Heart right ventricle (tissue), 16 donors: Measurements from ENCODE around the gene ERVH48-1. TPM values are rescaled to one million over a fixed set of nuclear protein-coding genes. Genes with fewer than 3 reads are reported as not detected.

Experiments
- ATAC-seq, 8 donors: fragments of 200-7000 bp; cut with Tn5 transposase; one replicate each; pipeline ENCODE4 v1.9.1; 2020; ENCODE audit warnings: mild to moderate bottlenecking in 8 of 8, moderate library complexity in 8 of 8, moderate number of reproducible peaks in 1 of 8
- DNase-seq, 2 donors: peaks; one replicate each; pipeline ENCODE4 v3.0.0-alpha.2; 2020
- H3K27ac ChIP-seq, 10 donors: fragments of 200-600 bp; sonication (generic) in 2 of 10; one replicate each; pipeline versions ENCODE4 v1.5.0 to v1.8.0; 2020 to 2022; ENCODE audit warnings: mild to moderate bottlenecking in 3 of 10
- H3K27me3 ChIP-seq, 7 donors: fragments of 200-600 bp; one replicate each; pipeline ENCODE4 v1.8.0; 2021 to 2022; ENCODE audit warnings: mild to moderate bottlenecking in 2 of 7
- H3K36me3 ChIP-seq, 9 donors: fragments of 200-600 bp; sonication (generic) in 1 of 9; one replicate each; pipeline versions ENCODE4 v1.5.0 to v1.8.0; 2020 to 2022; ENCODE audit warnings: mild to moderate bottlenecking in 2 of 9
- H3K4me1 ChIP-seq, 9 donors: fragments of 200-600 bp; sonication (generic) in 1 of 9; one replicate each; pipeline versions ENCODE4 v1.5.0 to v1.8.0; 2020 to 2022; ENCODE audit warnings: mild to moderate bottlenecking in 4 of 9
- H3K4me3 ChIP-seq, 10 donors: fragments of 200-600 bp; sonication (generic) in 2 of 10; one replicate each; pipeline versions ENCODE4 v1.5.0 to v1.8.0; 2020 to 2022; ENCODE audit warnings: mild to moderate bottlenecking in 7 of 10, moderate library complexity in 2 of 10
- H3K9me3 ChIP-seq, 11 donors: fragments of 200-600 bp in 10 of 11; sonication (generic) in 2 of 11; one replicate each; pipeline versions ENCODE4 v1.5.0 to v1.8.0; 2013 to 2022; ENCODE audit warnings: mild to moderate bottlenecking in 2 of 11, control low read depth in 1 of 11, moderate library complexity in 1 of 11
- WGBS, 2 donors: extraction: QIAGEN DNeasy Blood & Tissue Kit; methylation state at CpG; one replicate each; pipeline ENCODE4 v1.1.7; 2013; ENCODE audit warnings: inconsistent platforms in 1 of 2; 5-methylcytosine and 5-hydroxymethylcytosine counted together
- intact Hi-C, 10 donors: fragments of 100-400 bp; cut with DNase I; formaldehyde crosslinking; loops; one replicate each; pipeline versions ENCODE4 v1.11.1 to v1.14.2; 2022
- polyA plus RNA-seq, 2 donors: library from polyadenylated mRNA; stranded (reverse); fragments of 200-250 nt; gene quantifications; one replicate each; pipeline ENCODE4 v1.2.3, GENCODE V29; 2013
- total RNA-seq, 10 donors: library from RNA; stranded (reverse); fragmentation: NEBNext Ultra II Directional in 3 of 10; extraction: Animal tissue kit (Norgen Biotek cat#: 25700) in 3 of 10; gene quantifications; one replicate each; pipeline versions ENCODE4 v1.2.1 to v1.2.4, GENCODE V29; 2021 to 2023
- TF ChIP-seq, protein P1 (sequence below), 9 donors: fragments of 200-600 bp; sonication (generic) in 2 of 9; IDR thresholded peaks; one replicate each; pipeline versions ENCODE4 v1.5.0 to v1.8.0; 2021 to 2022; ENCODE audit warnings: antibody characterized with exemption in 9 of 9, mild to moderate bottlenecking in 5 of 9, moderate library complexity in 1 of 9
- donor health status: Arrhythmogenic right ventricular cardiomyopathy.
- donor health status: ischemic (EF 13 %, LVEDD 7.1; RV severe dilation, severe dysfunction).
- donor health status: healthy with polysubstance abuse.
- donor health status: DM: no; HTN: yes; CAD: no.
- donor health status: DM: no; HTN: no; CAD: no.
- donor health status: ischemic (EF 25% LVEDD 6.9; RV normal size, moderate dysfunction).
- donor health status: ischemic (EF 25% LVEDD 5.7; RV mildly dilated, moderate dysfunction).
- donor health status: healthy.
- donor health status: DM: yes; HTN: yes; CAD: no.
- donor health status: Ischemic cardiomyopathy.
- donor health status: ischemic (EF 35%, LVEDD 5.7; RV mildly dilated, moderate dysfunction).
- donor health status: nonischemic (EF 11% LVEDD 7.7; RV severe dilation, severe dysfunction).
- donor health status: DM: yes; HTN: yes; CAD: no.
- donor health status: PGD.
- donor health status: ischemic (EF 29% LVEDD 5.4; RV normal size, mild dysfunction).
- donor health status: nonischemic (EF 23%, LVEDD 6.1; RV moderate dilation, normal function).

Gene ERVH48-1
- total and polyA plus RNA-seq, 12 donors = 0.03 to 0.09 TPM; not detected in 10

DNA sequence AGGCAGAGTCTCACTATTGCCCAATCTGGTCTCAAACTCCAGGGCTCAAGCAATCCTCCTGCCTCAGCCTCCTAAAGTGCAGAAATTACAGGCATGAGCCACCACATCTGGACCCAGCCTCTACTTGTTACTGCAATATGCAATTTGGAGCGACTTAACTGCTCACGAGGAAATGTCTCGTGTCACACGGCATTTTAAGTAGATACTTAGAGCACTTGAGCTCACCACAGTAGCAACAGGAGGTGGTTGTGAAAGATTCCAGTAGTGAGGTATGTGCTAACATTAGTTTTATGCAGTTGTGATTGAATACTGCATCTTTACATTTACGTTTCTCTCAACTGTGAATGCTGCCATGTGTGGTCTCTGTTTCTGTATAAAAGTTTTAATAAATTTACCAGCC lies 38.1 kb downstream of the ERVH48-1 start:
- H3K4me1 ChIP-seq = peaks cover 0 to 3% (median 3%) of the 10 kb centered on the region in 9 donors
- ATAC-seq = peak in 2 of 8 donors; percentile 18 to 61
- 57 to 68% methylated on average over 5 of the region's 5 CpGs for WGBS, 2 donors
- intact Hi-C loops = no loop called here
- no peak overlapping the region for H3K27ac ChIP-seq
- TF ChIP-seq, protein P1, sequence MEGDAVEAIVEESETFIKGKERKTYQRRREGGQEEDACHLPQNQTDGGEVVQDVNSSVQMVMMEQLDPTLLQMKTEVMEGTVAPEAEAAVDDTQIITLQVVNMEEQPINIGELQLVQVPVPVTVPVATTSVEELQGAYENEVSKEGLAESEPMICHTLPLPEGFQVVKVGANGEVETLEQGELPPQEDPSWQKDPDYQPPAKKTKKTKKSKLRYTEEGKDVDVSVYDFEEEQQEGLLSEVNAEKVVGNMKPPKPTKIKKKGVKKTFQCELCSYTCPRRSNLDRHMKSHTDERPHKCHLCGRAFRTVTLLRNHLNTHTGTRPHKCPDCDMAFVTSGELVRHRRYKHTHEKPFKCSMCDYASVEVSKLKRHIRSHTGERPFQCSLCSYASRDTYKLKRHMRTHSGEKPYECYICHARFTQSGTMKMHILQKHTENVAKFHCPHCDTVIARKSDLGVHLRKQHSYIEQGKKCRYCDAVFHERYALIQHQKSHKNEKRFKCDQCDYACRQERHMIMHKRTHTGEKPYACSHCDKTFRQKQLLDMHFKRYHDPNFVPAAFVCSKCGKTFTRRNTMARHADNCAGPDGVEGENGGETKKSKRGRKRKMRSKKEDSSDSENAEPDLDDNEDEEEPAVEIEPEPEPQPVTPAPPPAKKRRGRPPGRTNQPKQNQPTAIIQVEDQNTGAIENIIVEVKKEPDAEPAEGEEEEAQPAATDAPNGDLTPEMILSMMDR (IDR thresholded peaks at IDR 0.05) = no peak
- H3K27me3 ChIP-seq = no peaks in the 10 kb centered on the region
- H3K9me3 ChIP-seq = no peaks in the 10 kb centered on the region
- DNase-seq = no peak
- no peaks in the 10 kb centered on the region for H3K36me3 ChIP-seq
- H3K4me3 ChIP-seq = no peak overlapping the region

DNA sequence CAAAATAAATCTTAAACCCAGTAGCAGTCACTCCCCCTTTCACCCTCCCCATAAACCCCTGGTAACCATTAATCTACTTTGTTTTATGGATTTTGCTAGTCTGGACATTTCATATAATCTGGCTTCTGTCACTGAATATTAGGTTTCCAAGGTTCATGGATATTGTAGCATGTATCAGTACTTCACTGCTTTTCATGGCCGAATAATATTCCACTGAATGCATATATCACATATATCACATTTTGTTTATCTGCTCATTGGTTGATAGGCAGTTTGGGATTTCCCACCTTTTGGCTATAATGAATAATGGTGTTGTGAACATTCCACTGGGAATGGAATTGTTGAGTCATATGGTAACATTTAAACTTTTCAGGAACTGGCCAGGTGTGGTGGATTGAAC lies 41.5 kb downstream of the ERVH48-1 start:
- H3K27me3 ChIP-seq = no peaks in the 10 kb centered on the region
- H3K4me3 ChIP-seq = no peak overlapping the region
- ATAC-seq (no peak), DNase-seq (no peak)
- 98 to 100% methylated on average over 1 of the region's 1 CpG for WGBS, 2 donors
- H3K36me3 ChIP-seq = no peaks in the 10 kb centered on the region
- no peaks in the 10 kb centered on the region for H3K9me3 ChIP-seq
- TF ChIP-seq, protein P1 (IDR thresholded peaks at IDR 0.05) = no peak
- intact Hi-C loops = no loop called here
- H3K4me1 ChIP-seq = peaks cover 0 to 9% (median 8%) of the 10 kb centered on the region in 9 donors
- no peak overlapping the region for H3K27ac ChIP-seq

GRCh38 chr21:42880352-42880751 lies 45.1 kb downstream of the ERVH48-1 start:
- intact Hi-C loops = no loop called here
- Histone ChIP-seq H3K4me3 (peak overlapping the region in 7 of 10 donors; percentile 82 to 100 (median 91)), H3K27ac (peak overlapping the region in 2 of 10 donors; percentile 89 to 92), H3K4me1 (peaks cover 5 to 25% (median 19%) of the 10 kb centered on the region in 9 donors), H3K9me3 (no peaks in the 10 kb centered on the region), H3K27me3 (no peaks in the 10 kb centered on the region), H3K36me3 (peaks cover 0 to 14% (median 2%) of the 10 kb centered on the region in 9 donors)
- ATAC-seq (no peak), DNase-seq (no peak)
- TF ChIP-seq, protein P1 (IDR thresholded peaks at IDR 0.05) = no peak
- 95% methylated on average over 6 of the region's 6 CpGs for WGBS, 2 donors

- Histone ChIP-seq H3K36me3 (peaks cover 0 to 25% (median 6%) of the 10 kb centered on the region in 9 donors), H3K4me1 (peaks cover 5 to 25% (median 19%) of the 10 kb centered on the region in 9 donors), H3K9me3 (no peaks in the 10 kb centered on the region), H3K27ac (peak within 1 kb of the TSS; percentile 53 to 96 (median 89)), H3K27me3 (no peaks in the 10 kb centered on the region), H3K4me3 (peak within 1 kb of the TSS; percentile 80 to 100 (median 90))
- DNase-seq = peak; percentile 97 to 98
- intact Hi-C loops = loop anchor here in 2 of 10 donors (1.0 kb wide), 1 partner anchor 14 kb away; the partner anchor contains the start of gene NDUFV3 (in 2 of the 2)
- ATAC-seq = peak; percentile 99 to 100 (median 99)
- TF ChIP-seq, protein P1 (IDR thresholded peaks at IDR 0.05) = no peak
- WGBS, 2 donors = 0 to 1% methylated on average over 68 to 80 of the region's 80 CpGs
These were observed 46.2 kb downstream of the ERVH48-1 start, which contains the start of gene WDR4 for GRCh38 chr21:42878993-42879787. Gene WDR4 (minus strand): TSS chr21:42879539. CDS start chr21:42879495, 44 bp downstream.
